ENCODE data around the gene TYROBP.
"Not testable (repeated sequence)": the region's sequence is repeated elsewhere in the genome, so short reads cannot be mapped to it uniquely, and the experiment has no call there.

The TYROBP gene

DNA sequence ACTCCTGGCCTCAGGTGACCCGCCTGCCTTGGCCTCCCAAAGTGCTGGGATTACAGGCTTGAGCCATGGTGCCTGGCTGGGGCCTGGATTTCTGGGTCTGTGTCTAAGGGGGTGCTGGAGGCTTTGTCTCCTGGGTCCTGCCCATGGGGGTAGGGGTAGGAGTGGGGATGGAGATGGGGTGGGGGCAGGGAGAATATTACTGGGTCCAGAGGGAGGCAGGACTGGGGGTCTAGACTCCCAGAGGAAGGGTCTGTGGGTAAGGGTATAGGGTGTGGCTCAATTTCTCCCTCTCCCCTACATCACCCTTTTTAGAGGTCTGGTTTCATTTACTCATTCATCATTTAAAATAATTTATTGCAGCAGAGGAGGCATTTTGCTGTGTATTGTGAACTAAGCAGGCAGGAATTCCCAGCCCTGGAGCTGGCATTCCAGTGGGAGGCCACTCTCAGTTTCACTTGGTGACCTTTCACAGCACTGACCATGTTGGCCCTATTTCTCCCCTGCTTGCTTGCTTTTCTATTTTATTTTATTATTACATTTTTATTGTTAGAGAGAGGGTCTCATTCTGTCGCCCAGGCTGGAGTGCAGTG is 6.9 kb downstream of the TYROBP start:
- DNase-seq (ENCODE audit: low read depth in 3 of 3), result no peak

DNA sequence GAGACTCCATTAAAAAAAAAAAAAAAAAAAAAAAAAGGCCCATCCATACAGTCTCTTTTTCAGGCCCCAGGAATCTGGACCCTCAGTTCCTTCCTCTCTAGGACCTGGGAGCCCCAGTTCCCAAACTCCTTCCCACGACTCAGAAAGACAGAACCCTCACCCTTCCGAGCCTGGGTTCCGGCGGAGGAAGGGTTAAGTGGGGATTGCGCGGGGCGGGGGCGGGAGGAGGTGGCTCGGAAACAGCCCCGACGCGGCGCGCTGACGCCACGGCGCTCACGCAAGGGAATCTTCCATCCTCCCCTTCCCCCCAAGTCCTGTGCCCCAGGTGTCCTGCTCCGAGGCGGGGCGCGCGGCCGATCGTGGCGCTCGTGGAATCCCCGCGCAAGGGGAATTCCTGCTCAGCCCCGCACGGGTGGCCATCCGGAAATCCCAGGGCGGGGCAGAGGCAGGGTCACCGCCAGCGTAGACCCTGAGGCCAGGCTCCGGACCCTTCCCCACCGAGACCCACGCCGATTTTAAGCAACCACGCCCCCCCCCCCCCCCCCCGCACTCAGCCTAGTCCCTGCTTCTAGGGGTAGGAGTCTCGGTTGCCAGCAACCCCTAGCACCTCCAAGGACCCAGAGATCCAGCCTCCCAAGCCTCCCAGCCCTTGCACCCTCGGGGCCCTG is 8.4 kb downstream of the TYROBP start:
- peak; percentile 68 to 81 (median 79) for DNase-seq (ENCODE audit: low read depth in 3 of 3)

DNA sequence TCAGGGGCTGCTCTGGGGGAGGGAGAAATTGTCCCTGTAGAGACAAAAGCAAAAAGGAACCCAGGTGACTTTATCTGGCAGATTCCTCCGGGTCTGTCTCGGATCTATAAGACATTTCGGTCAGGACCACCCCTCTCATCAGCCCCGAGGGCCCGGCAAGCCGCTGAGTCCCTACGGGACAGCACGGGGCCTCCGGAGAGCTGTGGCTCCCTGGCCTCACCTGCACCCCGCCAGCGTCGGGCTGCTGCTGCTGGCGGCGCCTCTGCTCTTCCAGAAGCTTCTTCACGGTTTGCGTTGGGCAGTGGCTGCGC is 9.6 kb downstream of the TYROBP start:
- DNase-seq (ENCODE audit: low read depth in 3 of 3), result no peak

DNA sequence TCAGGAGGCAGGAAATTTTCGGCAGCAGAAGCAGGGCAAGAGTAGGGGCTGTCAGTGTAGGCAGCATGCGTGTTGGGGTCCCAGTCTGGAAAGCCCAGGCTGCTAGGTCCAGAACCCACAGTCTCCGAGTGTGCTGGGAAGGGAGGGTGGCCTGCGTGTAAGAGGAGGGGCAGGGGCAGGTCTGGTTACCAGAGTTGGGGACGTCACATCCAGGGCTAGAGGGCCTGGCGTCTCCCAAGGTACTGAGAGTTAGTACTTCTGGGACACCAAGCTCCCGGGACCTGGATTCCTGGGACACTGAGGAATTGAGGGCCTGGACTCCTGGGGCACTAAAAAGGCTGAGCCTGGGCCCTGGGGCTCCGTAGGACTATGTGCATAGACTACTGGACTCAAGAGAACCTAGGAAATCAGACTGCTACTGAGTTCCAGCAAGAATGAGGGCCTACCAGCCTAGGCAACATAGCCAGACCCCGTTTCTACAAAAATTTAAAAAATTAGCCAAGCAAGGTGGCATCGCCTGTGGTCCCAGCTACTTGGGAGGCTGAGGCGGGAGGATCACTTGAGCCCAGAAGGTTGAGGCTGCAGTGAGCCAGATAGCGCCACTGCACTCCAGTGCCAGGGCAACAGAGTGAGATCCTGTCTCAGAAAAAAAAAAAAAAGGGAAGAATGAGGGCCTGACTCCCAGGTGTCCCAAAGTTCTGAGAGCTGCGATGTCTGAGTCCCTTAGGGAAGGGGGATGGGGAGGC is 10.2 kb downstream of the TYROBP start:
- DNase-seq (ENCODE audit: low read depth in 3 of 3), result no peak

DNA sequence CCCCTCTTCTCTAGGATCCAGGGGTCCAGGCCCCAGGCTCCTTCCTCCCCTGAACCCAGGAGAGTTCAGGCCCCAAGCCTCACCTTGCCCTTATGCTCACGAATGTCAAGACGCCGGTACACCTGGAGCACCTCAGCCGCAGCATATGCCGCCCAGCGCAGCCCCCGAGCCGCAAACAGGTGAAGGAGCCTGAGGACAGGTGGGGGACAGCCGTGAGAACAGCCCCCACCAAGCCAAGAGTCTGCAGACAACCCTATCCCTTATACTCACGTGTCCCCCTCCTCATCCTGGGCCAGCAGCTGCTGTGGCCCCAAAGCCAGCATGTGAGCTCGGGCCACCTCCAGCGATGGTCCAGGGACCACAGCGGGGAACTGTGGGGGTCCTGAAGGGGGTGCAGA is 11.5 kb downstream of the TYROBP start:
- DNase-seq (ENCODE audit: low read depth in 3 of 3), result no peak

DNA sequence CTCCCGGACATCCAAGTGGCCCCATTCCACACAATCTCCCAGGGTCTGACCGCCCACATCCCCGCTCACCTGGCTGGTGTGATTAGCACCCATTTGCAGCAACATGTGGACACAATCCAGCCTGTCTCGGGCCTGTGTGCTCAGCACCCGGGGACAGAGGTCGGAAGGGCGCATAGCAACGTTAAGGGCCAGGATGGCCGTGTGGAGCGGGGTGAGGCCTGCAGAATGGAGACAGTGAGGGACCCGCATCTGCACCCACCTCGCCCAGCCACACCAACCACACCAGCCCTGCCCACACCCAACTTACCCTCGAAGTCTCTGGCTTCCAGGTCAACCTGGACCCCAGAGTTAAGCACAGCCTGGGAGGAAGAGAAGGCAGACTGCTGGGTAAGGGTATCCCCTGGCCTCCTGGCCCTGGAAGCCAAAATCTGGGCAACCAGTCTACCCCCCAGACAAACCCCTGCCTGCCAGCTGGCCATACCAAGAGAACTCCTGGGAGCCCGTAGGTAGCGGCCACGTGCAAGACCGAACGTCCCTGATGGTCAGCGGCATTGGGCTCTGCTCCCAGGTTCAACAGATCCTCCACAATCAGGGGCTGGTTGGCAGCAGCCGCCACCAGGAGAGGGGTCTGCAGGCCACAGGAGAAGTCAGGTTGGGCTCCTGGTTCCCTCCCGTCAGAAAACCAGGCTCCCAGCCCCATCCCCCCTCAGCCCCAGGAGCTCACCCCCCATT is 12.0 kb downstream of the TYROBP start:
- no peak for DNase-seq (ENCODE audit: low read depth in 3 of 3)

DNA sequence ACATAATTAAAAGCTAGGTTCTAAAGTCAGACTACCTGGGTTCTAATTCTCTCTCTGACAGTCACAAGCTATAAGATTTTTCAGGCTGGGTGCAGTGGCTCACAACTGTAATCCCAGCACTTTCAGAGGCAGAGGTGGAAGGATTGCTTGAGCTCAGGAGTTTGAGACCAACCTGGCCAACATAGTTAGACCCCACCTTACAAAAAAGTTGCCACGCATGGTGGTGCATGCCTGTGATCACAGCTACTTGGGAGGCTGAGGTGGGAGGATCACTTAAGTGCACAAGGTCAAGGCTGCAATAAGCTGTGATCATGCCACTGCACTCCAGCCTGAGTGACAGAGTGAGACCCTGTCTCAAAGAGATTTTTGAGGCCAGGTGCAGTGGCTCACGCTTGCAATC is 13.8 kb downstream of the TYROBP start:
- no peak for DNase-seq (ENCODE audit: low read depth in 3 of 3)

DNA sequence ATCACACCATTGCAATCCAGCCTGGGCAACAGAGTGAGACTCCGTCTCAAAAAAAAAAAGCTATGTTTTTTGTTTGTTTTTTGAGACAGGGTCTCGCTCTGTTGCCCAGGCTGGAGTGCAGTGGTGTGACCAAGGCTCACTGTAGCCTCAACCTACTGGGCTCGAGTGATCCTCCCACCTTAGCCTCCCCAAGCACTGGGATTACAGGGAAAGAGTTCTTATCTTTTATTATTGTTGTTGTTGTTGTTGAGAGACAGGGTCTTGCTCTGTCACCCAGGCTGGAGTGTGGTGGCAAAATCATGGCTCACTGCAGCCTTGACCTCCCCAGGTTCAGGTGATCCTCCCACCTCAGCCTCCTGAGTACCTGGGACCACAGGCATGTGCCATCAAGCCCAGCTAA is 16.3 kb downstream of the TYROBP start:
- DNase-seq (ENCODE audit: low read depth in 3 of 3), result not testable (repeated sequence)

DNA sequence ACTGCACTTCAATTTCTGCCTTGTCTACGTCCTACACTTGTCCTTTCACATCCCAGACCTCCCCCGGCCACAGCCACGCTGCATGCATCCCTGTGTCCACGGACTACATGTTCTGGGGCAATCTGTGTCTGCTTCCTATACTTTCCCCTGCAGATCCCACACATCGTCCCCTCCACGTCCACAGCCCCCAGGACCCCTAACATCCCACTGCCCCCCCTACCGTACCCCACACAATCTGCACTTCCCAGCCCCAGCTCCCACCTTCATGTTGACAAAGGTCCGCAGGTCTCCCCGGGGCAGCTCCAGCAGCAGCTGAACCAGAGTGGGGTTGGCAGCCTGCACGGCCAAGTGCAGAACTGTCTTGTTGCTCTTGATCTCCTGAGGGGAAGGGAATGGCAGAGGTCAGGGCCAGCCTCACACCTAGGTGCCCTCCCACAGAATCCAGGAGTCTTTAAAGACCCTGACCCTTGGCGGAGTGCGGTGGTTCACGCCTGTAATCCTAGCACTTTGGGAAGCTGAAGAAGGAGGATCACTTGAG is 17.9 kb downstream of the TYROBP start:
- DNase-seq (ENCODE audit: low read depth in 3 of 3), result no peak

DNA sequence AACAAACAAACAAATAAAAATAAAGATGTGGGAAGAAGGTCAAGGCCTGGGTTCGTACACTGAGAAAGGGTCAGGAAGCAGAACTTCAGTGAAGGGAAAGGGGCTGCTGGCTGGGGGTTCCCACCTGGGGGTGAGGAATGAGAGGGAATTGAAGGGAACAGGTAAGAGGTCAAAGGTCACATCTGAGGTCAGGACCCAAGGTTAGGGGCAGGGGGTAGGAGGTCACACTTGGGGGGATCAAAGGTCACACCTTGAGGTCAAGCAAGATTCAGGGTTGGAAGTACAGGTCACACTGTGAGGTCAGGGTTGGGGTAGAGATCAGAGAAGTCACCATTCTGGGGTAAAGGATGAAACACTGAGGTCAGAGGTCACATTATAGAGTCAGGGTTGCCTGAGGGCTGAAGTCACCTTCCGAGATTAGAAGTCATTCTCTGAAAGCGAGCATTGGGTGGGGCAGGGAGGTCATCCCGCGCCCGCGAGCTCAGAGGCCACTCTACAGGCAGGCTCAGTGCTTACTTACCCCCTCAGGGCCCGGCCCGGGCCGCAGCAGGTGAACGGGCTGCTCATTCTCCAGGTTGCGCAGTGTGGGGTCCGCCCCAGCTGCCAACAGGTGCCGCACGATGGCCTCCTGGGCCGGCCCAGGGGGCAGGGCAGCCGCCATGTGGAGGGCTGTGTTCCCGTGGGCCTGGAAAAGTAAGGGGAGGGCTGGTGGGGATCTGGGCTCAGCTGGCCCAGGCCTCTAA is 18.6 kb downstream of the TYROBP start:
- no peak for DNase-seq (ENCODE audit: low read depth in 3 of 3)

DNA sequence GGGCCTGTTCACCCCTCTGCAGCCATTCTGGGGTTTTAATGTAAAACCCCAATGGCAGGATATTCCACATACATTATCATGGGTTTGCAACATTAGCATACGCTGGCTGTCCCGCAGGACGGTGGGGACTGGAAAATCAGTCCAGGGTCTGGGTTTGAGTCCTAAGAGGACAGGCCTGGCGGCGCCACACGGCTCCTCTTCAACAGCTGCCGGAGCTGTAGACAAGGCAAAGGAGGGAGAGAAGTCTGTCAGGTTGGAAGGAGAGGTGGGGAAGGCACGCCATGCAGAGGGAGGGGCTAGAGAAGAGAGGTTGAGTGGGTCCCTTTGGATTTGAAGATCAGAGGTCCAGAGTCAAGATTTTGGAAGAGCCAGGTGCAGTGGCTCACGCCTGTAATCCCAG is 19.7 kb downstream of the TYROBP start:
- DNase-seq (ENCODE audit: low read depth in 3 of 3), result no peak

DNA sequence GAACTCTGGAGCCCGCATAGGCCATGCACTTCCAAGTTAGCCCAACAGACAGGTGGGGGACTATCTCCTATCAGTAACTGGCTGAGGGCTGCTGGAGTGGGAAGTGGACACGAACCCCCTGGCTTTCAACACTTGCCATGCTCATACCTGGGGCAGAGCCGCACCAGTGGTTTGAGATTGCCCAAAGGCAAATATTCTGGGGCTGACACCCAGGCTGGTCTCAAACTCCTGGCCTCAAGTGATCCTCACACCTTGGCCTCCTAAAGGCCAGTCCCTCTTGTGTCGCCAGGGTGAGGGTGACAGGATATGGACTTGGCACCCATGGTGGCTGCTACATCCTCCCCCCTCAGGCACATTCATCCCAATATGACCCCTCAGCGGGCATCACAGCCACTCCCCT is 20.9 kb downstream of the TYROBP start:
- DNase-seq (ENCODE audit: low read depth in 3 of 3), result no peak

DNA sequence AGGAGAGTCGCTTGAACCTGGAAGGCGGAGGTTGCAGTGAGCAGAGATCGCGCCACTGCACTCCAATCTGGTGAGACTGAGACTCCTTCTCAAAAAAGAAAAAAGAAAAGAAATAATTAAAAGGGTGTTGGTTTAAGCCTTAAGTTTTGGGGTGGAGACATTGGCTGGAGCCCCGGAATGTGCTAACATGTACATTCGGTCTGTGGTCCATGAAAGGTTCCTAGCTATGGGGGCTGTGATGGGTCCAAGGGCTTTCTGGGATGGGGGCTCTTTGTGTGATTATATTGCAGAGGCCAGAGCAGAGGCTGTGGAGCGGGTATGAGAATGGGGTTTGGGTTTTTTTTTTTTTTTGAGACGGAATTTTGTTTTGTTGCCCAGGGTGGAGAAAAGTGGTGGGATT is 22.2 kb downstream of the TYROBP start:
- DNase-seq (ENCODE audit: low read depth in 3 of 3), result no peak

DNA sequence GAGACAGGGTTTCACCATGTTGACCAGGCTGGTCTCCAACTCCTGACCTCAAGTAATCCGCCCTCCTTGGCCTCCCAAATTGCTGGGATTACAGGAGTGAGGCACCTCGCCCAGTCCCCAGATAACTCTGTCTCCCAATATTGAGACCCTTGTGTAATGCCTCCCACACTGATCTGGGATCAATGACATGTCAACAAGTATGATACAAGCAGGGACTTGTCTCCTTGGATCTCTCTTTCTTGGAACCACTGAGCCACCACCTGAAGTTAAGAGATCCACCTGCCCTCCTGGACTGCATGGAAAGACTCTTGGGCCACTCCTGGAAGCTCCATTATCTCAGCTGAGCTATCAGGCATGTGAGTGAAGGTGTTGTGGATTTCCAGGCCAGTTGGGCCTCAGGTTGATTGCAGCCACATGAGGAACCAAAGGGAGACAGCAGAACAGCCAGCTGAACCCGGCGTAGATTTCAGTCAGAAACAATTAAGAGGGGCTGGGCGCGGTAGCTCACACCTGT is 22.8 kb downstream of the TYROBP start:
- DNase-seq (ENCODE audit: low read depth in 3 of 3), result no peak

DNA sequence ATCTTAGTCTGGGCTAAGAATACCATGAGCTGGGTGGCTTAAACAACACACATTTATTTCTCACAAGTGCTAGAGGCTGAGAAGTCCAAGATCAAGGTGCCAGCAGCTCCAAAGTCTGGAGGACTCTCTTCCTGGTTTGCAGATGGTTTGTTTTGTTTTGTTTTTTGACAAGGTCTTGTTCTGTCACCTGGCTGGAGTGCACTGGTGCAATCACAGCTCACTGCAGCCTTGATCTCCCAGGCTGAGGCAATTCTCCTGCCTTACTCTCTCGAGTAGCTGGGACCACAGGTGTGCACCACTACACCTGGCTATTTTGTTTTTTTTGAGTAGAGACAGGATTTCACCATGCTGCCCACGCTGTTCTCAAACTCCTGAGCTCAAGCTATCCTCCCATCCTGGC is 24.2 kb downstream of the TYROBP start:
- DNase-seq (ENCODE audit: low read depth in 3 of 3), result no peak

DNA sequence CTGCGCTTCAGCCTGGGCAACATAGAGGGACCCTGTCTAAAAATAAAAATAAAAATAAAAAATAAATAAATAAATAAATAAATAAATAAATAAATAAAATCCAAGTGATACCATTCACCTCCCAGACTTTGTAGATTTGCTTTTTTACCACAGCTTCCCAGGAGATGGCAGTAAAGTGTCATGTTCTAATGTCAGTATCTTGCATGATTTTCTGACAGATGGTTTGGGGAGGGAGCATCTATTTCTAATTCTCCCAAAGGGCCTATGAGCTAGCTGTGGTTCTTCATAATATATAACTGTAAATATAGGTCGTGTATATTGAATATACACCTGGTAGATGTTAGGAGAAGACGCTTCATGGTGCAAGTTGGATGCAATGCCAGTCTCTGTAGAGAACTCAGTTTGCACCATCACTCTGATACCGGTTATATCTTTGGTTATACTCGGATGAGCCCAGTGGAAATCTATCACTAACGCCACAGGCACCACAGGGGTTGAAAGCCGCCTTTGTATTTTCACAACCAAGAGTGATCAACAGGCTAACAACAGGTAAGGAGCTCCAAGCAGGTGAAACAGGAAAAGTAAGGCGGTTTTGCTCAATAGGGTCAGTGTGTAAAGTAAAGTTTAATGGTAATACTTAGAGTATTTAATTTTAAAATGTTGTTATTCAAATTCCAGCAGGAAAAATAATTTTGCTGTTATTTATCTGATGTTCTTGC is 25.8 kb downstream of the TYROBP start:
- DNase-seq (ENCODE audit: low read depth in 3 of 3), result no peak

DNA sequence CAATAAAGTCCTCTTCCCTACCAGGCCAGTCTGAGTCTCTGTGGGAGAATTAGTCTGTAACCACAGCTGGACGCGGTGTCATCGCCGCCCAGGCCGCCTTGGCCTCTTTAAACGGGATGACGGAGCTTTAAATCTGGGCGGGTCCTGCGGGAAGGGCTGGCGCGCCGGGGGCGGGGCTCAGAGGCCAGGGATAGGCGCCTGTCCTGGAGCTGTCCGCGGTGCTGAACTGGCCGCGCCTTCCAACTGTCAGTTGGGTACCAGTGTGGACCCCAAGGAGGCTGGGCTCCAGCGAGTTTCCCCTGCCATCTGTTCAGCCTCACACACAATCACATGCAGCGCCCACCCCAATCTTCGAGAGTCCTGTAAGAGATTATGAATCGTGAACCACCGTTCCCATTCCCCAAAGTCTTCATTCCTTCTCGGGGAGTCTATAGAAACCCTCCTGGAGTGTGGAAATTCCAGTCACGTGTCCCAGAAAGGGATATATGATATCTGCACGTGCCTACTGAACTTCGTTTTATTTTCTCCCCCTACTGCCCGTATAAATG is 28.3 kb downstream of the TYROBP start:
- DNase-seq (ENCODE audit: low read depth in 3 of 3), result peak in 1 of 3 experiments; percentile 53

DNA sequence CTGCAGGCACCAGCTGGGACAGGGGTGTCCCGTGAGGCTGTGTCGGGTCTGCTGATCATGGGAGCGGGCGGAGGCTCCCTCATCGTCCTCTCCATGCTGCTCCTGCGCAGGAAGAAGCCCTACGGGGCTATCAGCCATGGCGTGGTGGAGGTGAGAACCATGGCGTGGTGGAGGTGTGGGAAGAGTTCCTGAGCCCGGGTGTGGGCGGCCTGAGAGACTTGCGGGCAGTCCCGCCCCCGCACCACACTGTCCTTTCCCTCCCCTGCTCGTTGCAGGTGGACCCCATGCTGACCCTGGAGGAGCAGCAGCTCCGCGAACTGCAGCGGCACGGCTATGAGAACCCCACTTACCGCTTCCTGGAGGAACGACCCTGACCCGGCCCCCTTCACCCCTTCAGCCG is 29.0 kb downstream of the TYROBP start:
- DNase-seq (ENCODE audit: low read depth in 3 of 3), result no peak

DNA sequence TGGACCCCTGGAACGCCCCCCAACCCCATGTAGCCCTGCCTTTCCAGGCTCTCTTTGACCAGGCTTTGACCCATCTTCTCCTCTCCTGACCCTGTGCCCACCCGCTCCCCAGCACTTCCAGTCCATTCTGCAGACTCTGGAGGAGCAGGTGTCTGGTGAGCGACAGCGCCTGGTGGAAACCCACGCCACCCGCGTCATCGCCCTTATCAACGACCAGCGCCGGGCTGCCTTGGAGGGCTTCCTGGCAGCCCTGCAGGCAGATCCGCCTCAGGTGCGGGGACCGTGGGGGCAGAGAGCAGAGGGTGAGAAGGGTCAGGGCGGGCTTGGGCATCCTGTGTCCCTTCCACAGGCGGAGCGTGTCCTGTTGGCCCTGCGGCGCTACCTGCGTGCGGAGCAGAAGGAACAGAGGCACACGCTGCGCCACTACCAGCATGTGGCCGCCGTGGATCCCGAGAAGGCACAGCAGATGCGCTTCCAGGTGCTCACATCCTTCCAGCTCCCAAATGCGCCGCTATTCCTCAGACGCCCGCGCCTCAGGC is 33.6 kb downstream of the TYROBP start:
- DNase-seq (ENCODE audit: low read depth in 3 of 3), result no peak

DNA sequence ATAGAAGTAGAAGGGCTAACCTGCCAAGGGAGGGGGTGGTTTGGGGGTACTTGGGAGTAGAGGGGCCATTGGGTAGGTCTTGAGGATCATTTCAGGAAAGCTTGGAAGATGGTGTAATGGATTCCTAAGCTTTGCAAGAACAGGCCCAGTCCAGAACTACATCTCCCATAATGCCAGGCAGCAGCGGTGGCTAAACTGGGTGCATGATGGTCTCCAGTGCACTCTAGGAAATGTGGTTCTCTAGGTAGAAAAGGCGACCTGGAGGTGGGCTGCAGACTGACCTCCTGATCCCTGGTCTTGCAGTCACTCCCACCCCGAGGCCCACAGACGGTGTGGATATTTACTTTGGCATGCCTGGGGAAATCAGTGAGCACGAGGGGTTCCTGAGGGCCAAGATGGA is 35.9 kb downstream of the TYROBP start:
- no peak for DNase-seq (ENCODE audit: low read depth in 3 of 3)

Measured in stimulated activated CD4-positive, alpha-beta T cell treated with anti-CD3 and anti-CD28 coated beads, TNF-alpha, amount 100 ng/mL, for 4 hours (primary cell).